ENCODE data around the gene PTPRG.

PTPRG gene

GRCh38 chr3:61663356-61664104 lies 102.2 kb downstream of the PTPRG start:
- DNase-seq, result no peak

- no peak for DNase-seq
Observed at GRCh38 chr3:61664105-61664482, 102.7 kb downstream of the PTPRG start.

GRCh38 chr3:61665121-61665520 lies 103.8 kb downstream of the PTPRG start:
- DNase-seq, result no peak

- DNase-seq, result no peak
Observed at GRCh38 chr3:61665987-61666386, 104.6 kb downstream of the PTPRG start.

- no peak for DNase-seq
Observed at GRCh38 chr3:61666615-61667330, 105.4 kb downstream of the PTPRG start.

GRCh38 chr3:61667383-61667782 lies 106.0 kb downstream of the PTPRG start:
- DNase-seq, result no peak

GRCh38 chr3:61667814-61668213 lies 106.4 kb downstream of the PTPRG start:
- no peak for DNase-seq

- no peak for DNase-seq
Observed at GRCh38 chr3:61668317-61668864, 107.0 kb downstream of the PTPRG start.

- DNase-seq, result no peak
Observed at GRCh38 chr3:61669203-61669602, 107.8 kb downstream of the PTPRG start.

GRCh38 chr3:61669668-61670299 lies 108.4 kb downstream of the PTPRG start:
- no peak for DNase-seq

- no peak for DNase-seq
Observed at GRCh38 chr3:61673651-61674050, 112.3 kb downstream of the PTPRG start.

GRCh38 chr3:61674596-61674995 lies 113.2 kb downstream of the PTPRG start:
- no peak for DNase-seq

GRCh38 chr3:61679026-61679425 lies 117.7 kb downstream of the PTPRG start:
- DNase-seq, result no peak

- no peak for DNase-seq
Observed at GRCh38 chr3:61680617-61681016, 119.2 kb downstream of the PTPRG start.

GRCh38 chr3:61681636-61682035 lies 120.3 kb downstream of the PTPRG start:
- DNase-seq, result no peak

GRCh38 chr3:61682671-61683548 lies 121.5 kb downstream of the PTPRG start:
- DNase-seq, result no peak

- no peak for DNase-seq
Observed at GRCh38 chr3:61683549-61684236, 122.3 kb downstream of the PTPRG start.

- no peak for DNase-seq
Observed at GRCh38 chr3:61684386-61684785, 123.0 kb downstream of the PTPRG start.

GRCh38 chr3:61685755-61686154 lies 124.4 kb downstream of the PTPRG start:
- DNase-seq, result no peak

- no peak for DNase-seq
Observed at GRCh38 chr3:61686228-61686648, 124.9 kb downstream of the PTPRG start.

GRCh38 chr3:61687206-61687605 lies 125.8 kb downstream of the PTPRG start:
- no peak for DNase-seq
